ENCODE measurements around the gene PGBD4.

- no peak for TF ChIP-seq CTCF (IDR thresholded peaks at IDR 0.05; ENCODE audit: extremely low read depth in 1 of 2, insufficient read depth in 1 of 2, low read depth in 1 of 2, low read length in 2 of 2)
- TF ChIP-seq EZH2 (IDR thresholded peaks at IDR 0.05; ENCODE audit: borderline replicate concordance, low read depth, low read length, severe bottlenecking): no peak
- TF ChIP-seq POLR2AphosphoS5 (IDR thresholded peaks at IDR 0.05; ENCODE audit: insufficient read depth, low read depth, low read length): no peak
- no peak for TF ChIP-seq MAX (IDR thresholded peaks at IDR 0.05; ENCODE audit: insufficient read depth, insufficient read length)
These were observed 23.0 kb upstream of the PGBD4 start for GRCh38 chr15:34078900-34079299.

Measured in endothelial cell of umbilical vein (primary cell).